ENCODE measurements around the gene B4GALT6.

Gene B4GALT6

GRCh38 chr18:31619291-31619690 is 65.1 kb downstream of the B4GALT6 start:
- H3K27ac ChIP-seq = no peak overlapping the region
- no peak for DNase-seq (ENCODE audit: low spot score)
- no peak for TF ChIP-seq CTCF (IDR thresholded peaks at IDR 0.05)
- no peak overlapping the region for H3K4me3 ChIP-seq

DNA sequence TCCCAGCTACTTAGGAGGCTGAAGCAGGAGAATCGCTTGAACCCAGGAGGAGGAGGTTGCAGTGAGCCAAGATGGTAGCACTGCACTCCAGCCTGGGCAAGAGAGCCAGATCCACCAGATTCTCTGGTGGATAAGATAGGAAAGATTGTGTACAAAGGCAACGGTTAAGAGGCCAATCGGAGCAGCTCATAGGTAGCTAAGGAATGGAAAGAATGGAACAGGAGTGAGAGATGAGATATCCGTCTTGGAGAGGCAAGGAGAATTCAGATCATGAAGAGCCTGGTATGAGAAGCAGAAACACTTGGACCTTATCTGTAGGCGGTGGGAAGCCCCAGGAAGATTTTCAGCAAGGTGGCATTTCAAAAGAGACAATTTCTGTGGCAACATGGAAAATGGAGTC is 65.6 kb downstream of the B4GALT6 start:
- no peak for TF ChIP-seq CTCF (IDR thresholded peaks at IDR 0.05)
- H3K27ac ChIP-seq = no peak overlapping the region
- no peak overlapping the region for H3K4me3 ChIP-seq
- DNase-seq (ENCODE audit: low spot score) = no peak

- no peak for TF ChIP-seq CTCF (IDR thresholded peaks at IDR 0.05)
- DNase-seq (ENCODE audit: low spot score) = no peak
- no peak overlapping the region for H3K27ac ChIP-seq
Observed at GRCh38 chr18:31617031-31617717, 67.2 kb downstream of the B4GALT6 start.

GRCh38 chr18:31616586-31616985 is 67.8 kb downstream of the B4GALT6 start:
- no peak overlapping the region for H3K4me3 ChIP-seq
- DNase-seq (ENCODE audit: low spot score) = no peak
- no peak overlapping the region for H3K27ac ChIP-seq
- no peak for TF ChIP-seq CTCF (IDR thresholded peaks at IDR 0.05)

More at GRCh38 chr18:31617031-31617717, 67.2 kb downstream of the B4GALT6 start:
- H3K4me3 ChIP-seq = no peak overlapping the region

GRCh38 chr18:31614044-31614443 is 70.3 kb downstream of the B4GALT6 start:
- DNase-seq (ENCODE audit: low spot score) = no peak
- TF ChIP-seq CTCF (IDR thresholded peaks at IDR 0.05) = no peak
- H3K4me3 ChIP-seq = no peak overlapping the region
- no peak overlapping the region for H3K27ac ChIP-seq

GRCh38 chr18:31612124-31612523 is 72.3 kb downstream of the B4GALT6 start:
- Histone ChIP-seq H3K4me3 (no peak overlapping the region), H3K27ac (no peak overlapping the region)
- no peak for TF ChIP-seq CTCF (IDR thresholded peaks at IDR 0.05)
- DNase-seq (ENCODE audit: low spot score) = no peak

- DNase-seq (ENCODE audit: low spot score) = no peak
- H3K27ac ChIP-seq = no peak overlapping the region
- no peak for TF ChIP-seq CTCF (IDR thresholded peaks at IDR 0.05)
- H3K4me3 ChIP-seq = no peak overlapping the region
Observed at GRCh38 chr18:31611511-31611910, 72.9 kb downstream of the B4GALT6 start.
